Activated CD8-positive, alpha-beta memory T cell treated with anti-CD3 and anti-CD28 coated beads, Interleukin-2, amount 10 ng/mL, durations not matched to agents 7 days and 5 days (primary cell): ENCODE results near the gene TSPAN3. TPM values are rescaled to one million over a fixed set of nuclear protein-coding genes. Genes with fewer than 3 reads are reported as not detected.

Experiments used
- ATAC-seq: fragments of 150-1000 bp; cut with Tn5 transposase; one replicate; pipeline ENCODE4 v1.10.0; 2021; ENCODE audit warnings: moderate library complexity
- CTCF ChIA-PET: fragments of 350-600 bp; sonication (Branson Sonifier 250); formaldehyde crosslinking; loops from one replicate; lab custom pipeline; 2021; ENCODE audit warnings: antibody characterized with exemption; lab: Charles Lee
- DNase-seq: peaks from one replicate; pipeline ENCODE4 v3.0.0-alpha.2; 2020
- H3K27ac Mint-ChIP-seq: one replicate; pipeline ENCODE4 v1.8.0; 2021; ENCODE audit warnings: mild to moderate bottlenecking, mixed read lengths
- H3K27me3 Mint-ChIP-seq: one replicate; pipeline ENCODE4 v1.8.0; 2021; ENCODE audit warnings: mixed read lengths
- H3K36me3 Mint-ChIP-seq: one replicate; pipeline ENCODE4 v1.8.0; 2021; ENCODE audit warnings: mild to moderate bottlenecking, mixed read lengths
- H3K4me1 Mint-ChIP-seq: one replicate; pipeline ENCODE4 v1.8.0; 2021; ENCODE audit warnings: mixed read lengths
- H3K4me3 Mint-ChIP-seq: one replicate; pipeline ENCODE4 v1.8.0; 2021; ENCODE audit warnings: mild to moderate bottlenecking, moderate library complexity, mixed read lengths
- H3K9me3 Mint-ChIP-seq: one replicate; pipeline ENCODE4 v1.8.0; 2022; ENCODE audit warnings: low read depth, mixed read lengths
- total RNA-seq, 2 experiments: library from RNA; stranded (reverse); gene quantifications; one replicate each; pipeline ENCODE4 v1.2.3, GENCODE V29; 2021

TSPAN3 gene
- total RNA-seq = 10 to 100 TPM; 20.9 to 29.4 TPM

DNA sequence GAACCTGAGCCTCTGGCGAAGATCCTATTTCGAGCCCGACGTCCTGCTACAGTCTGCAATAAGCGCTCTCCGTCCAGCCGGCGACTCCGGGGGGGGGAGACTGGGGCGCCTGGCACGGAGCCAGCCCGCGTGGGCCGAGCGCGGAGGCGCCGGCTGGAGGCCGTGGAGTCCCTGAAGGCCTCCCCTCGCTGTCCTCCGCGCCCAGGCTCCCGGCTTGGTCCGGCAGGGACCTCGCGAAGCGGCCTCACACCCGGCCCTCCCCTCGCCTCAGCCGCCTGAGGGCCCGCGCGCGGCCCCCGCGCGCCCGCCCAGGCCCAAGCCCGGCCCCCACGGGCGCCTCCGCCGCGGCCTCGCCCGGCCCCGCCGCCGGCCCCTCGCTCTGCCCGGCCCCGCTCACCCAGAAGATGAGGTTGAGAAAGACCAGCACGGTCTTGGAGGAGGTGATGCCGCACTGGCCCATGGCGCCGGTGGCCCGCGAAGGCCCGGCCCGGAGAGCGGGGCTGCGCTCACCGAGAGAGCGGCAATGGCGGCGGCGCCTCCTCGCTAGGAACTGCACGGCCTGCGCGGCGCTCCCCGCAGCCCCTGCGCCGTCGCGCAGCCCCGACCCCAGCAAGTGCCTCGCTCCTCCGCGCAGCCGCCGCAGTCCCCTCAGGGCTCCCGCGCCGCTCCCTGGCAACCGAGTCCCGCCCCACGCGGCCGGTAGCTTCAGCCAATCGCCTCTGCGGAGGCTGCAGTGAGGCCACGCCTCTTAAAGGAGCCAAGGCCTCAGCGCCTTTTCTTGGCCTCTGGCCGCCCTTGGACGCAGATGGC lies at the start of gene TSPAN3:
TSPAN3 (minus strand) TSS at position 615 of the 810 bp plus-strand sequence; CDS start at position 460, 155 bp downstream.
- H3K4me3 Mint-ChIP-seq = peak within 1 kb of the TSS; percentile 76

DNA sequence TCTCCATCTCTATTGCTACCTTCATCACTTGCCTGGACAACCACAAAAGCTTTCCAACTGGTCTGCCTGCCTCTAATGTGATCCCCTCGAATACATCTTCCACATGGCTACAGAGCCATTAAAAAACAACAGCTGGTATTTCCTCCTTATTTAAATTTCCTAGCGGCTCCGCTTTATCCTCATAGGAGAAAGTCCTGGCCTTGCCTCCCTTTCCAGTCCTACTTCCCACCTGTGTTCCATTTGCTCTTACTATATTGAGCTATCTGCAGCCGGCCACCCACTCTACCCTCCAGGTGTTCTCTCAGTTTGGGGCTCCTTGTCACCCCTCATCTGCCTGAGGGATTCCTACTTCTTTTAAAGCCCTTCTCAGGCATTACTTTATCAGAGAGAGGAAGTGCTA lies 49.7 kb upstream of the TSPAN3 start:
- ATAC-seq (no peak), DNase-seq (no peak)
- Mint-ChIP-seq H3K4me3 (no peak overlapping the region), H3K9me3 (no peaks in the 10 kb centered on the region), H3K36me3 (no peaks in the 10 kb centered on the region), H3K27ac (no peak overlapping the region), H3K27me3 (no peaks in the 10 kb centered on the region), H3K4me1 (peaks cover 15% of the 10 kb centered on the region)
- CTCF ChIA-PET = interaction anchor here (0.9 to 4.9 kb wide), 7 partner anchors 11 to 421 kb away, joined by 3 to 57 read pairs (median 14); no protein-coding TSS in a partner anchor

More for the DNA sequence above, at the start of gene TSPAN3:
- ATAC-seq = peak; percentile 99
- CTCF ChIA-PET = interaction anchor here (0.9 to 1.0 kb wide), 3 partner anchors 10 to 840 kb away, joined by 3 to 4 read pairs (median 3); no protein-coding TSS in a partner anchor
- Mint-ChIP-seq H3K9me3 (no peaks in the 10 kb centered on the region), H3K36me3 (peaks cover 2% of the 10 kb centered on the region), H3K4me1 (peaks cover 26% of the 10 kb centered on the region), H3K27ac (peak within 1 kb of the TSS; percentile 48), H3K27me3 (peaks cover 9% of the 10 kb centered on the region)
- peak; percentile 94 for DNase-seq

DNA sequence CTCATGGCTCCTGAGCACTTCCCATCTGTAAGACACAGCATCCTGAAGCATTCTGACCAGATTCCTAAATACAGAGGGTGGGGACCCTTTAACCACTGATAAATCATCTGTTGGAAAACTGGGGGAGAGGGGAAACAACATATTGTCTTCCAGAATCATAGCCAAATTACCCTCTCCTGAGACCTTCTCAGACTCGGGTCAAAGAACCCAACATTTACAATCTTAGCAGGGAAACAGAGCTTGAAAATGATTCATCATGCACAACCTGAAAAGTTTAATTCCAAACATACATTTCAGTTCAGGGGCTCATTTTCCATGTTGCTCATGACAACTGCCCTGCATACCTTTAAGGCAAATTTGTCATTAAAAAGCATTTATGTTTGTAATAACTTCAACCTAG lies 48.5 kb upstream of the TSPAN3 start:
- ATAC-seq (no peak), DNase-seq (no peak)
- H3K27me3 Mint-ChIP-seq = no peaks in the 10 kb centered on the region
- CTCF ChIA-PET = interaction anchor here (0.7 to 4.9 kb wide), 13 partner anchors 12 to 423 kb away, joined by 3 to 57 read pairs (median 9); no protein-coding TSS in a partner anchor
- H3K36me3 Mint-ChIP-seq = no peaks in the 10 kb centered on the region
- no peak overlapping the region for H3K27ac Mint-ChIP-seq
- peaks cover 15% of the 10 kb centered on the region for H3K4me1 Mint-ChIP-seq
- no peak overlapping the region for H3K4me3 Mint-ChIP-seq
- no peaks in the 10 kb centered on the region for H3K9me3 Mint-ChIP-seq

DNA sequence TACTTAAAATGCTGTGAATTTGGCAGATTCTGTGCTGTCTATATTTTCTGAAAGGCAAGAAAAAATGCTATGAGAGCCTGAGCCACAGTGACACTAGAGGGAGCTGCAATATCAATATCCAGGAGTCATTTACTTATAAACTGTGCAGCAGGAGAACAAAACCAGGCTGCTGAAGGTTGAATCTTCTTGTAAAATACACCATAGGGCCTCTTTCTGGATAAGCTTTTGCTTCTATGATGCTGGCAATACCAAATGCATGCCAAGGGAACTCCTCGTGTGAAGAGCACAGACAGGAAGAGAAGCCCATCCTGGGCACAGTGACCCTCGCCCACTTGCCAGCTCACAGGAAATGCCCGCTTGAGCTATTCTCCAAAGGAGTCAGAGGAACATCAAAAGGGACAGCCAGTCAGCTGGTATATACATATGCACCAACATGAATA lies 48.0 kb upstream of the TSPAN3 start:
- DNase-seq (peak; percentile 60), ATAC-seq (peak; percentile 78)
- H3K9me3 Mint-ChIP-seq = no peaks in the 10 kb centered on the region
- no peak overlapping the region for H3K27ac Mint-ChIP-seq
- H3K36me3 Mint-ChIP-seq = no peaks in the 10 kb centered on the region
- CTCF ChIA-PET = interaction anchor here (0.7 to 4.9 kb wide), 16 partner anchors 12 to 684 kb away, joined by 3 to 57 read pairs (median 7); no protein-coding TSS in a partner anchor
- no peaks in the 10 kb centered on the region for H3K27me3 Mint-ChIP-seq
- peaks cover 15% of the 10 kb centered on the region for H3K4me1 Mint-ChIP-seq
- no peak overlapping the region for H3K4me3 Mint-ChIP-seq

DNA sequence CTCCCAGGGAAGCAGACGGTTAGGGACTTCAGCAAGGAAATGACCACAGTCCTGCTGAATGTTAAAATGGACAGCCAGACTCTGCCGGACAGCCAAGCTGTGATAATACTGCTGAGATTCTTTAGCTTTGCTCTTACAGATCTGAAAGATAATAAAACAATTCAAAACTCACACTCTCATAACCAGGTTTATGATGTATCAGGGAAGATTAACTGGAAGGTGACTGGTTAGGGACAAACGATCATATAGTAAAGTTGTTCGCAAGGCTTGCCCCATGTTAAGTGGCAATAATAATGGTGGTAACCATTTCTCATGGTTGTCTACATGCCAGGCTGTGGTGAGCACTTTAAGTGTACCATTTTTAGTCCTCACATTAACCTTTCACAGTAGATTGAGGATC lies 44.3 kb upstream of the TSPAN3 start:
- no peak overlapping the region for H3K4me3 Mint-ChIP-seq
- H3K36me3 Mint-ChIP-seq = no peaks in the 10 kb centered on the region
- CTCF ChIA-PET = interaction anchor here (1.0 to 1.8 kb wide), 3 partner anchors 10 to 428 kb away, joined by 4 to 6 read pairs (median 5); no protein-coding TSS in a partner anchor
- no peaks in the 10 kb centered on the region for H3K9me3 Mint-ChIP-seq
- no peaks in the 10 kb centered on the region for H3K27me3 Mint-ChIP-seq
- no peak overlapping the region for H3K27ac Mint-ChIP-seq
- DNase-seq (no peak), ATAC-seq (no peak)
- H3K4me1 Mint-ChIP-seq = peaks cover 5% of the 10 kb centered on the region

DNA sequence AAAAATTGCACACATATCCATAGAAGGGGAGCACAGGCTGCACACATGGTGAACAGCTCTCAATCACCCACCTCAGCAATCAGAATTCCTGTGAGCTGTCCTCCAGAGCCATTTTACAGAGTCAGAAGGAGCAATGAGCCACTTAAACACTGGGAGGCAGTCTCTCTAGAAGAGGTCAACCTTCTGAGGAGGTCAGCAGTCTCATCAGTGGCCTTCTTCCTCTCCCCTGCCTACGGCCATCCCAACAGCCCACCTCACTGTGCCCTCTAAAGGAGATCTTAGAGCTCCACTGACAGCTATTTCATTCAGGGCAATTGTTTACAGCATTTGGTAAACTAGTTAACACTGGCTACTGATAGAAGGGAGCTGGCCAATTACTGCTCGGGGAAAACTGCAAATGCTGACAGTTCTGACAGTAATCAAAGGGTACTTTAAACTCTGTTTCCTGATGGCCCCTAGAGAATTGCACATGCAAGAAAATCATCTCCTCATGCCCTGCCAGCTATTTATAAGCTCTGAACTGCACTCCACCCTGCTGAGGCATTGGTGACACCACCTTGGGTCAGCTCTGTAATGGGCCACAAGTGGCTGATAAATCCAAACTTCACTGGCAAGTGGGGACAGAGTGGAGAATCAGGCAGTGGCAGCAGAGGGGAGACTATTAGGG lies 42.1 kb upstream of the TSPAN3 start:
- no peaks in the 10 kb centered on the region for H3K27me3 Mint-ChIP-seq
- H3K27ac Mint-ChIP-seq = no peak overlapping the region
- no peaks in the 10 kb centered on the region for H3K9me3 Mint-ChIP-seq
- CTCF ChIA-PET = interaction anchor here (0.8 to 2.1 kb wide), 4 partner anchors 8 to 431 kb away, joined by 4 to 8 read pairs (median 5); no protein-coding TSS in a partner anchor
- H3K4me3 Mint-ChIP-seq = no peak overlapping the region
- DNase-seq = no peak
- H3K36me3 Mint-ChIP-seq = no peaks in the 10 kb centered on the region
- no peak for ATAC-seq
- H3K4me1 Mint-ChIP-seq = no peaks in the 10 kb centered on the region

DNA sequence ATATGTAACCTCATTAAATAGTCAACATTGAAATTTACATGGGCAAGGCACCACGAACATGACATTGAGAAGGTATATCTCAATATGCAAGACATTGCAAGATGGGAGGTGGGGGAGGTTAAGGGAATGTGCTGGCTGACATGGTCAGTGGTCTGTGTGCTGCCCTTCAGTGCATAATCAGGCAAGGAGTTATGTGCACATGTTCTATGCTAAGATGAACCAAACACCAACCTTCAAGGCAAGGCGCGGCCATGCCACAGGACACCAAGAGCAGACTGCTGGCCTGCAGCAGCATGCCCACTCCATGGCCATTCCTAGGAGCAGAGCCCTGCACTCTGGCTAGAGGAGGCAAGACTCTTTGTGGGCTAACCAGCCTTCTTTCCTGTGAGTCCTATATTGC lies 40.9 kb upstream of the TSPAN3 start:
- Mint-ChIP-seq H3K27me3 (no peaks in the 10 kb centered on the region), H3K27ac (no peak overlapping the region), H3K36me3 (no peaks in the 10 kb centered on the region), H3K4me1 (no peaks in the 10 kb centered on the region), H3K9me3 (no peaks in the 10 kb centered on the region), H3K4me3 (no peak overlapping the region)
- no peak for DNase-seq
- no peak for ATAC-seq
- CTCF ChIA-PET = interaction anchor here (0.8 kb wide), 1 partner anchor 432 kb away, joined by 4 read pairs; no protein-coding TSS in a partner anchor

DNA sequence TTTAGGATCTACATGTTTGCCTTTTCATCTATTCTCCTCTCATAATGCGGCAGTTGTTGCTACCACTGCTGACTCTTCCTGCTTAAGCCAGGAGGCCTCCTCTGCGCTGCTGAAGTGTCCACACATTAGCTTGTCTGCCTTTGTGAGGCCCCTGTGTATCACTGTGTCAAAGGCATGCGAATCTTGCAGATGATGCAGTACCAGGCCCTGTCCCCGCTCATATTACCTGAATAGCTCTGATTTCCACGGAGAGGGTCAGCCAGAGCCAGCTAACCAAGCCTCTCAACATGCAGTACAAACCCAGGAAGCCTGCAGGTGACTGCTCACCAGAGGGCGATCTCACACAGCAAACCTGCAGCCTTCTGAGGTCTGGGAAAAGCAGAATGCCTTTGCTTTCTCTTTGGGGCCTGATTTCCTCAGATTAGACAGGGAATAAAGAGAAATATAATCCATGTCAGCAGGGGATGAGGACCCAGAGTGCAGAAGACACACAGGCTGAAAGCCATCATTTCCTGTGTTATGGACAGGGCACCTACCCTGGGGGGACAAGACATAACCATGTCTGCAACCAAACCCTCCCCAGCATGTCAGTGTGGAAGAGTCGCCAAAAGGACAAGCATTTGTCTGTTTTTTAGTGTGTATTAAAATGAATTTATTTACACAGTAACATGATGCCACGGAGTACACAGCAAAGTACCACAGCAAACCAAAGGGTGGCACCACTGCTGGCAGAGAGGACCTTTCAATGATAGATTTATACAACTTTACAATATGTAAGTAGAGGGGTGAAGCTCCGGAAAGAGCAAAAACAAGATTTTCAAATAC lies 36.8 kb upstream of the TSPAN3 start:
- ATAC-seq (peak; percentile 69), DNase-seq (peak; percentile 66)
- no peak overlapping the region for H3K4me3 Mint-ChIP-seq
- no peaks in the 10 kb centered on the region for H3K36me3 Mint-ChIP-seq
- H3K4me1 Mint-ChIP-seq = no peaks in the 10 kb centered on the region
- H3K27me3 Mint-ChIP-seq = no peaks in the 10 kb centered on the region
- no peak overlapping the region for H3K27ac Mint-ChIP-seq
- no peaks in the 10 kb centered on the region for H3K9me3 Mint-ChIP-seq
- CTCF ChIA-PET = interaction anchor here (0.6 to 7.1 kb wide), 11 partner anchors 11 to 436 kb away, joined by 3 to 50 read pairs (median 6); no protein-coding TSS in a partner anchor

DNA sequence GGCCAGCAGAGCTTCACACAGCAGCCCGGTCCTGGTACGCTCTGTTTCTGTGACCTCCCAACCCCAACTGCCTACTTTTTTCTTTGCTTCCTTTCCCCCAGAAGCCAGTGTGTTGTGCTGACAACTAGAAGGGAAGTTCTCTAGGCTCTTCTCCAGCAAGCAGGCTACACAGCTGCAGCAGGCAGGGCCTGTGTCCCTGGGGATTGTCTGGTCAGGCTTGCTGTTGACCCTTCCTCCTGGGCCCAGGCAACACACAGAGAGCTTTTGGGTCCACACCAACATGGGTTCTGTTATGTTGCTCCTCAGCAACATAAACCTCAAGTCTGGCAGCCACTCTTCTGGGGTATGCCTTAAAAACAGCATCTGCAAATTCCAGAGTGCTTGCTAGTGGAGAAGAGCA lies 36.2 kb upstream of the TSPAN3 start:
- Mint-ChIP-seq H3K27me3 (no peaks in the 10 kb centered on the region), H3K4me1 (no peaks in the 10 kb centered on the region), H3K9me3 (no peaks in the 10 kb centered on the region), H3K36me3 (no peaks in the 10 kb centered on the region), H3K4me3 (no peak overlapping the region), H3K27ac (no peak overlapping the region)
- CTCF ChIA-PET = interaction anchor here (0.6 to 7.1 kb wide), 9 partner anchors 11 to 437 kb away, joined by 3 to 50 read pairs (median 6); no protein-coding TSS in a partner anchor
- ATAC-seq = no peak
- DNase-seq = no peak

DNA sequence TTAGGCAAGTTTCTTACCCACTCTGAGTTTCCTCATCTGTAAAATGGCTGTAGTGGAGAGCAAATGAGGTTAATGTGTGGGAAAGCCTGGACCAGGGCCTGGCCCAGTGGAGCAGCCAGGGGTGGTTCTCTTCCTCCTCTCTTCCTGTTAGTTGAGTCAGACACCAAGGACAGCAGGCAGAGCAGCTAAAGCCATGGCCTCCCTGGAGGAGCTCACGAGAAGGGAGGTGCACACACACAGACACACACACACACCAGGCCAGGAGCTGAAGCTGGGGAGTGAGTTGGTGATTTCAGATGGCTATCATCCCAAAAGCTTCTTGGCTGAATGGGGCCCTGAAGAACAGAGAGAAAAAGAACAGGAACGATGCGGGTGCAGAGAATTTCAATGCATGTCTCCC lies 33.2 kb upstream of the TSPAN3 start:
- Mint-ChIP-seq H3K9me3 (no peaks in the 10 kb centered on the region), H3K36me3 (no peaks in the 10 kb centered on the region), H3K27me3 (no peaks in the 10 kb centered on the region), H3K27ac (no peak overlapping the region), H3K4me1 (peaks cover 1% of the 10 kb centered on the region), H3K4me3 (no peak overlapping the region)
- ATAC-seq (no peak), DNase-seq (no peak)
- CTCF ChIA-PET = interaction anchor here (1.5 to 7.1 kb wide), 4 partner anchors 9 to 439 kb away, joined by 3 to 50 read pairs (median 14); no protein-coding TSS in a partner anchor

DNA sequence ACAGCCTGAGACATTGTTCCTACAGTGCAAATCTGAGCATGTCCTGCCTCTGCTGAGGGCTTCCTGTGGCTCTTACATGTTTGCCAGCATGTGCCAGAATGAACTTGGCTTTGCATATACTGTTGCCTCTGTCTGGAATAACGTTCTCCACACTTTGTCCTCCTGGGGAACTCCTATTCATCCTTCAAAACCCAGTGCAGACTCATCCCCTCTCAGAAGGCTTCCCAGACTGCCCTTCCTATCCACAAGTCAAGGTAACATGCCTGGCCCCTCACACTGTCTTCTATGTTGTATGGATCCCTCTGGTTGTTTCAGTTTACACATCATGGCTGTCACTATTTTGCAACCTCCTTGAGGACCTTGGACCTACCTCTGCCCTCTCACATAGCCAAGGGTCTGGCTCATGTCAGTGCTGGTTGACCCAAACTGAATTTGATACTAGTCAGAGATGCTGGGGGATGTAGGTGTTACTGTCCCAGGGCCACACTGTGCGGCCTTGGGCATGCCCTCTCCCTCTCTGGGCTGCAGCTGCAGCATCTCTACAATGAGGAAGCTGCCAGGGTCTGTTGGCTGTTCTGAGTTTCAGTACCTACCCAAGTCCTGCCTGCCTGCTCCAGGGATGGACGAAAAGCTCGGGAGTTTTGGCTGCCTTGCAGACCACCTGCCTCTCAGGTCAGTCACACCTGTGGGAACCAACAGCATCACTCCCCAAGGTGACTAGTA lies 29.0 kb upstream of the TSPAN3 start:
- ATAC-seq (no peak), DNase-seq (no peak)
- Mint-ChIP-seq H3K9me3 (no peaks in the 10 kb centered on the region), H3K4me1 (peaks cover 1% of the 10 kb centered on the region), H3K4me3 (no peak overlapping the region), H3K27me3 (no peaks in the 10 kb centered on the region), H3K36me3 (no peaks in the 10 kb centered on the region), H3K27ac (no peak overlapping the region)
- CTCF ChIA-PET = interaction anchor here (1.5 kb wide), 1 partner anchor 443 kb away, joined by 5 read pairs; no protein-coding TSS in a partner anchor

DNA sequence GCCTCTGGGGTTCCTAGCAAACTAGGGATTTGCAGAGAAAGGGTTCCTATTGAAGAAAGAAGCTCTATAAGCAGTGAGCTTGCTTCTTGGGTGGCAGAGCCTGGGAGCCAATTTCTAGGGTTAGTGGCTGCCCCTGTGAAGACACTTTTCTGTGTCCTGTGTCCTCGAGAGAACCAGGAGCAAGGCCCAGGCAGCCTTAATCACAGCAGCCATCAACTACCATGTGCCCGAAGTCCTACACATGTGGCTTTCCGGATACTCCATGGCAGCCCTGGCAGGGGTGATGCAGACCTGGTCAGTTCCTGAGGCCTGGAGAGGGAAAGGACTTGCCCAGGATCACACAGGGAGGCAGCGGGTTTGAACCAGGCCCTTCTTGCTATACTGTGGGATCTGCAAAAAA lies 27.7 kb upstream of the TSPAN3 start:
- H3K4me3 Mint-ChIP-seq = no peak overlapping the region
- ATAC-seq (no peak), DNase-seq (no peak)
- H3K36me3 Mint-ChIP-seq = no peaks in the 10 kb centered on the region
- H3K27me3 Mint-ChIP-seq = no peaks in the 10 kb centered on the region
- peaks cover 2% of the 10 kb centered on the region for H3K4me1 Mint-ChIP-seq
- no peaks in the 10 kb centered on the region for H3K9me3 Mint-ChIP-seq
- CTCF ChIA-PET = no interaction called here
- no peak overlapping the region for H3K27ac Mint-ChIP-seq
